GM12891 (cell line): ENCODE measurements around the gene ANKMY1.

Experiments used
- PAX5 ChIP-seq: IDR thresholded peaks from 2 replicates; pipeline ENCODE4 v1.6.1; 2011; ENCODE audit warnings: low read length, moderate library complexity, mild to moderate bottlenecking; ENCODE audit not compliant: insufficient read depth, severe bottlenecking
- POLR2A ChIP-seq: IDR thresholded peaks from 2 replicates; pipeline ENCODE4 v1.6.1; 2011; ENCODE audit warnings: low read depth, low read length, control low read depth
- POLR2AphosphoS5 ChIP-seq: IDR thresholded peaks from 2 replicates; pipeline ENCODE4 v1.6.1; 2011; ENCODE audit warnings: low read depth, low read length, control low read depth
- POU2F2 ChIP-seq: IDR thresholded peaks from 2 replicates; pipeline ENCODE4 v1.6.1; 2011; ENCODE audit warnings: low read depth, mild to moderate bottlenecking, control low read depth, low read length, moderate library complexity
- SPI1 ChIP-seq: IDR thresholded peaks from 2 replicates; pipeline ENCODE4 v1.6.1; 2011; ENCODE audit warnings: low read depth, low read length, control low read depth
- TAF1 ChIP-seq: IDR thresholded peaks from 2 replicates; pipeline ENCODE4 v1.6.1; 2011; ENCODE audit warnings: low read depth, low read length, control low read depth

- no peak for TF ChIP-seq POLR2A
- no peak for TF ChIP-seq TAF1
- no peak for TF ChIP-seq SPI1
- no peak for TF ChIP-seq POLR2AphosphoS5
- TF ChIP-seq POU2F2 = no peak
- no peak for TF ChIP-seq PAX5
Measured at GRCh38 chr2:240482141-240482540, 75.6 kb downstream of the ANKMY1 start.
